ENCODE data around the gene KRABD2.

Gene KRABD2

GRCh38 chr17:8345951-8346665 lies 30.4 kb downstream of the KRABD2 start:
- H3K9me3 ChIP-seq (replicated peaks): no peaks in the 10 kb centered on the region
- H3K36me3 ChIP-seq: no peaks in the 10 kb centered on the region
- peaks cover 18% of the 10 kb centered on the region for H3K27me3 ChIP-seq (ENCODE audit: low read depth)
- no peak overlapping the region for H3K4me3 ChIP-seq
- no peak overlapping the region for H3K27ac ChIP-seq (replicated peaks)
- intact Hi-C loops (cut with micrococcal nuclease): no loop called here
- TF ChIP-seq, protein P1, sequence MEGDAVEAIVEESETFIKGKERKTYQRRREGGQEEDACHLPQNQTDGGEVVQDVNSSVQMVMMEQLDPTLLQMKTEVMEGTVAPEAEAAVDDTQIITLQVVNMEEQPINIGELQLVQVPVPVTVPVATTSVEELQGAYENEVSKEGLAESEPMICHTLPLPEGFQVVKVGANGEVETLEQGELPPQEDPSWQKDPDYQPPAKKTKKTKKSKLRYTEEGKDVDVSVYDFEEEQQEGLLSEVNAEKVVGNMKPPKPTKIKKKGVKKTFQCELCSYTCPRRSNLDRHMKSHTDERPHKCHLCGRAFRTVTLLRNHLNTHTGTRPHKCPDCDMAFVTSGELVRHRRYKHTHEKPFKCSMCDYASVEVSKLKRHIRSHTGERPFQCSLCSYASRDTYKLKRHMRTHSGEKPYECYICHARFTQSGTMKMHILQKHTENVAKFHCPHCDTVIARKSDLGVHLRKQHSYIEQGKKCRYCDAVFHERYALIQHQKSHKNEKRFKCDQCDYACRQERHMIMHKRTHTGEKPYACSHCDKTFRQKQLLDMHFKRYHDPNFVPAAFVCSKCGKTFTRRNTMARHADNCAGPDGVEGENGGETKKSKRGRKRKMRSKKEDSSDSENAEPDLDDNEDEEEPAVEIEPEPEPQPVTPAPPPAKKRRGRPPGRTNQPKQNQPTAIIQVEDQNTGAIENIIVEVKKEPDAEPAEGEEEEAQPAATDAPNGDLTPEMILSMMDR (IDR thresholded peaks at IDR 0.05; ENCODE audit: borderline replicate concordance): no peak
- H3K4me1 ChIP-seq: no peaks in the 10 kb centered on the region
- no peak for DNase-seq

- Histone ChIP-seq H3K4me3 (no peak overlapping the region), H3K27ac (replicated peaks) (no peak overlapping the region), H3K27me3 (ENCODE audit: low read depth) (peaks cover 18% of the 10 kb centered on the region), H3K4me1 (no peaks in the 10 kb centered on the region), H3K36me3 (no peaks in the 10 kb centered on the region), H3K9me3 (replicated peaks) (no peaks in the 10 kb centered on the region)
- no peak for DNase-seq
- TF ChIP-seq, protein P1 (IDR thresholded peaks at IDR 0.05; ENCODE audit: borderline replicate concordance): no peak
- intact Hi-C loops (cut with micrococcal nuclease): no loop called here
Measured at GRCh38 chr17:8345052-8345690, 31.3 kb downstream of the KRABD2 start.

GRCh38 chr17:8341456-8341855 lies 35.0 kb downstream of the KRABD2 start:
- H3K27me3 ChIP-seq (ENCODE audit: low read depth): peaks cover 8% of the 10 kb centered on the region
- TF ChIP-seq, protein P1 (IDR thresholded peaks at IDR 0.05; ENCODE audit: borderline replicate concordance): no peak
- intact Hi-C loops (cut with micrococcal nuclease): no loop called here

GRCh38 chr17:8339540-8339939 lies 37.0 kb downstream of the KRABD2 start, which contains the start of gene ODF4:
Gene ODF4 (plus strand): TSS chr17:8339840. CDS start chr17:8340052, 212 bp downstream.
- no peaks in the 10 kb centered on the region for H3K27me3 ChIP-seq (ENCODE audit: low read depth)
- intact Hi-C loops (cut with micrococcal nuclease): no loop called here
- no peak within 1 kb of the TSS for H3K4me3 ChIP-seq
- TF ChIP-seq, protein P1 (IDR thresholded peaks at IDR 0.05; ENCODE audit: borderline replicate concordance): no peak
- no peaks in the 10 kb centered on the region for H3K4me1 ChIP-seq
- H3K36me3 ChIP-seq: no peaks in the 10 kb centered on the region
- no peak within 1 kb of the TSS for H3K27ac ChIP-seq (replicated peaks)
- no peaks in the 10 kb centered on the region for H3K9me3 ChIP-seq (replicated peaks)
- DNase-seq: no peak

More at GRCh38 chr17:8341456-8341855, 35.0 kb downstream of the KRABD2 start:
- H3K27ac ChIP-seq (replicated peaks): no peak overlapping the region
- H3K4me1 ChIP-seq: no peaks in the 10 kb centered on the region
- no peaks in the 10 kb centered on the region for H3K9me3 ChIP-seq (replicated peaks)
- H3K36me3 ChIP-seq: no peaks in the 10 kb centered on the region
- no peak for DNase-seq
- H3K4me3 ChIP-seq: no peak overlapping the region

DNA sequence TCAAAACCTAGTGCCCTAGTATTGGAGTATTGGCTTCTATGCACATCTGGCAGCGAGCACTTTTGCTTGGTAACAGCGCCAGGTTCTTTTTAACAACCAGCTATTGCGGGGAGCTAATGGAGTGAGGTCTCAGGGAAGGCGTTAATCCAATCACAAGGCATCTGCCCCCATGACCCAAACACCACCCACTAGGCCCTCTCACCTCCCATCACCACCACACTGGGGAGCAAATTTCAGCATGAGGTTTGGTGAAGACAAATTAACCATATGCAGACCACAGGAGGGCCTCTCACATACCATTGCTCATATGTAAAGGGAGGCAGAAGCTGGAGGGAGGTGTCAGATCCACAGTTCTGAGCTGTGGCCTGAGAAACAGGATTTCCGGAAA lies 37.8 kb downstream of the KRABD2 start:
- H3K4me1 ChIP-seq: no peaks in the 10 kb centered on the region
- no peaks in the 10 kb centered on the region for H3K9me3 ChIP-seq (replicated peaks)
- no peak for DNase-seq
- no peaks in the 10 kb centered on the region for H3K36me3 ChIP-seq
- intact Hi-C loops (cut with micrococcal nuclease): no loop called here
- TF ChIP-seq, protein P1 (IDR thresholded peaks at IDR 0.05; ENCODE audit: borderline replicate concordance): no peak
- no peak overlapping the region for H3K27ac ChIP-seq (replicated peaks)
- H3K4me3 ChIP-seq: no peak overlapping the region
- no peaks in the 10 kb centered on the region for H3K27me3 ChIP-seq (ENCODE audit: low read depth)

Data from left ventricle myocardium inferior (tissue), 1 donor.